HepG2 (cell line): ENCODE data around the gene PLCG2. TPM values are rescaled to one million over a fixed set of nuclear protein-coding genes. Genes with fewer than 3 reads are reported as not detected.

Experiments
- GATA4 ChIP-seq: sonication (generic); IDR thresholded peaks from 2 replicates; pipeline ENCODE4 v1.6.1; 2016; ENCODE audit warnings: antibody characterized with exemption, low read depth, borderline replicate concordance
- HDAC2 ChIP-seq: sonication (generic); formaldehyde crosslinking; IDR thresholded peaks from 2 replicates; pipeline ENCODE4 v1.4.0; 2020; ENCODE audit warnings: missing genetic modification reagents
- SMAD1 ChIP-seq: sonication (generic); formaldehyde crosslinking; IDR thresholded peaks from 2 replicates; pipeline ENCODE4 v1.4.0; 2020; ENCODE audit warnings: missing genetic modification reagents, low read depth, mild to moderate bottlenecking, borderline replicate concordance
- SNAPC5 ChIP-seq: sonication (generic); formaldehyde crosslinking; IDR thresholded peaks from 2 replicates; pipeline ENCODE4 v1.8.1; 2023; ENCODE audit warnings: mild to moderate bottlenecking, missing genetic modification reagents, borderline replicate concordance
- TMF1 ChIP-seq: sonication (generic); formaldehyde crosslinking; IDR thresholded peaks from 2 replicates; pipeline ENCODE4 v1.8.1; 2022; ENCODE audit warnings: low read depth, missing genetic modification reagents
- TRIM22 ChIP-seq: fragments of 450-650 bp; IDR thresholded peaks from 2 replicates; pipeline ENCODE4 v1.6.1; 2017
- TRIM24 ChIP-seq: sonication (generic); formaldehyde crosslinking; IDR thresholded peaks from 2 replicates; pipeline ENCODE4 v1.8.0; 2022; ENCODE audit warnings: mild to moderate bottlenecking, missing genetic modification reagents
- YEATS2 ChIP-seq: sonication (generic); formaldehyde crosslinking; IDR thresholded peaks from 2 replicates; pipeline ENCODE4 v1.4.0; 2020; ENCODE audit warnings: missing genetic modification reagents, borderline replicate concordance
- ZNF563 ChIP-seq: sonication (generic); formaldehyde crosslinking; IDR thresholded peaks from 2 replicates; pipeline ENCODE4 v1.8.0; 2022; ENCODE audit warnings: mild to moderate bottlenecking, moderate library complexity, missing genetic modification reagents
- polyA plus RNA-seq, 8 experiments: library from polyadenylated mRNA; depleted of rRNA in 3 of 8; stranded (reverse) in 7 of 8; unstranded in 1 of 8; fragments of >200 nt; fragmentation: Illumina TruSeq in 4 of 8; extraction: Trizol in 4 of 8; gene quantifications; 2 replicates each; pipeline versions ENCODE4 v1.2.1 to v1.2.3, GENCODE V29; 2011 to 2016; ENCODE audit warnings: low read depth in 4 of 8, missing spikeins in 1 of 8, mixed read lengths in 1 of 8; ENCODE audit not compliant: insufficient read depth in 1 of 8
- total RNA-seq, 5 experiments: library from RNA; depleted of rRNA; stranded (reverse); fragments of >200 nt; fragmentation: Illumina TruSeq; extraction: Trizol; gene quantifications; 2 replicates each; pipeline ENCODE4 v1.2.3, GENCODE V29; 2016; ENCODE audit warnings: low read depth in 1 of 5
- TF ChIP-seq, protein P1 (sequence below): sonication (generic); formaldehyde crosslinking; IDR thresholded peaks from 2 replicates; pipeline ENCODE4 v1.5.1; 2020; ENCODE audit warnings: mild to moderate bottlenecking, moderate library complexity, missing genetic modification reagents
- TF ChIP-seq, protein P2 (sequence below), 2 experiments: sonication (generic) in 1 of 2; formaldehyde crosslinking in 1 of 2; IDR thresholded peaks; 2 replicates each; pipeline versions ENCODE4 v1.4.0 to v1.6.1; 2016 to 2020; ENCODE audit warnings: borderline replicate concordance in 1 of 2, low read depth in 1 of 2, mild to moderate bottlenecking in 1 of 2, missing genetic modification reagents in 1 of 2
- TF ChIP-seq, protein P3 (sequence below): sonication (generic); formaldehyde crosslinking; conservative IDR thresholded peaks from 2 replicates; pipeline ENCODE4 v1.4.0; 2020; ENCODE audit warnings: mild to moderate bottlenecking, missing genetic modification reagents, moderate library complexity
- TF ChIP-seq, protein P4 (sequence below): sonication (generic); formaldehyde crosslinking; IDR thresholded peaks from 2 replicates; pipeline ENCODE4 v1.8.0; 2022; ENCODE audit warnings: mild to moderate bottlenecking, missing genetic modification reagents, moderate library complexity

The PLCG2 gene
- total and polyA plus RNA-seq, 2 of the 13 experiments (the other 11 are each of a cell fraction or from before 2014, with no cell fraction given) = 0.13 to 0.18 TPM

DNA sequence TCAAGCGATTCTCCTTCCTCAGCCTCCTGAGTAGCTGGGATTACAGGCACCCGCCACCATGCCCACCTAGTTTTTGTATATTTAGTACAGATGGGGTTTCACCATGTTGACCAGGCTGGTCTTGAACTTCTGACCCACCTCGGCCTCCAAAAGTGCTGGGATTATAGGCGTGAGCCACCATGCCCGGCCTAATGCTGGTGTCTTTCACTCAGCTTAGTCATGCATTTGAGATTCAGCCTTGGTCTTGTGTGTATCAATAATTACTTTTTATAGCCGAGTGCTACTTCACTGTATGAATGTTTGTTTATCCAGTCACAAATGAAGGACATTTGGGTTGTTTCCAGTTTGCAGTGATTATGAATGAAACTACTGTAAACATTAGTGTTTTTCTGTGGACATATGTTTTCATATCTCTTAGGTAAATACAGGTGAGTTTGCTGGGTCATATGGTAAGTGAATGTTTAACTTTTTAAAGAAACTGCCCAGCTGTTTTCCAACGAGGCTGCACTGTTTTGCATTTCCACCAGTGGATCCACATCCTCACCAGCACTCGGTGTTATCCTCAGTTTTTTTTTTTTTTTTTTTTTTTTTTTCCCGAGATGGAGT lies 11.0 kb upstream of the PLCG2 start (continued):
- TF ChIP-seq TRIM22 = no peak
- TF ChIP-seq, protein P1, sequence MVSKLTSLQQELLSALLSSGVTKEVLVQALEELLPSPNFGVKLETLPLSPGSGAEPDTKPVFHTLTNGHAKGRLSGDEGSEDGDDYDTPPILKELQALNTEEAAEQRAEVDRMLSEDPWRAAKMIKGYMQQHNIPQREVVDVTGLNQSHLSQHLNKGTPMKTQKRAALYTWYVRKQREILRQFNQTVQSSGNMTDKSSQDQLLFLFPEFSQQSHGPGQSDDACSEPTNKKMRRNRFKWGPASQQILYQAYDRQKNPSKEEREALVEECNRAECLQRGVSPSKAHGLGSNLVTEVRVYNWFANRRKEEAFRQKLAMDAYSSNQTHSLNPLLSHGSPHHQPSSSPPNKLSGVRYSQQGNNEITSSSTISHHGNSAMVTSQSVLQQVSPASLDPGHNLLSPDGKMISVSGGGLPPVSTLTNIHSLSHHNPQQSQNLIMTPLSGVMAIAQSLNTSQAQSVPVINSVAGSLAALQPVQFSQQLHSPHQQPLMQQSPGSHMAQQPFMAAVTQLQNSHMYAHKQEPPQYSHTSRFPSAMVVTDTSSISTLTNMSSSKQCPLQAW = peak; percentile 65; the same call in 1 of the 2 replicates
- TF ChIP-seq YEATS2 (CRISPR knock-in tag) = no peak
- TF ChIP-seq GATA4 = peak; percentile 83; the same call in 1 of the 2 replicates
- 0 out of 2 replicates have a peak, but pooled peaks have one; percentile 34 for TF ChIP-seq SNAPC5 (CRISPR knock-in tag)
- TF ChIP-seq, protein P2, sequence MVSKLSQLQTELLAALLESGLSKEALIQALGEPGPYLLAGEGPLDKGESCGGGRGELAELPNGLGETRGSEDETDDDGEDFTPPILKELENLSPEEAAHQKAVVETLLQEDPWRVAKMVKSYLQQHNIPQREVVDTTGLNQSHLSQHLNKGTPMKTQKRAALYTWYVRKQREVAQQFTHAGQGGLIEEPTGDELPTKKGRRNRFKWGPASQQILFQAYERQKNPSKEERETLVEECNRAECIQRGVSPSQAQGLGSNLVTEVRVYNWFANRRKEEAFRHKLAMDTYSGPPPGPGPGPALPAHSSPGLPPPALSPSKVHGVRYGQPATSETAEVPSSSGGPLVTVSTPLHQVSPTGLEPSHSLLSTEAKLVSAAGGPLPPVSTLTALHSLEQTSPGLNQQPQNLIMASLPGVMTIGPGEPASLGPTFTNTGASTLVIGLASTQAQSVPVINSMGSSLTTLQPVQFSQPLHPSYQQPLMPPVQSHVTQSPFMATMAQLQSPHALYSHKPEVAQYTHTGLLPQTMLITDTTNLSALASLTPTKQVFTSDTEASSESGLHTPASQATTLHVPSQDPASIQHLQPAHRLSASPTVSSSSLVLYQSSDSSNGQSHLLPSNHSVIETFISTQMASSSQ (IDR thresholded peaks at IDR 0.05; ENCODE audit: low read depth) = peak; percentile 98
- TF ChIP-seq, protein P2 (CRISPR knock-in tag; IDR thresholded peaks at IDR 0.05; ENCODE audit: borderline replicate concordance) = peak; percentile 99
- TF ChIP-seq TRIM24 (CRISPR knock-in tag) = no peak
- TF ChIP-seq HDAC2 = peak; percentile 92
- TF ChIP-seq TMF1 (CRISPR knock-in tag) = no peak
- no peak; the same call in 1 of the 2 replicates for TF ChIP-seq ZNF563 (CRISPR knock-in tag)
- TF ChIP-seq, protein P3, sequence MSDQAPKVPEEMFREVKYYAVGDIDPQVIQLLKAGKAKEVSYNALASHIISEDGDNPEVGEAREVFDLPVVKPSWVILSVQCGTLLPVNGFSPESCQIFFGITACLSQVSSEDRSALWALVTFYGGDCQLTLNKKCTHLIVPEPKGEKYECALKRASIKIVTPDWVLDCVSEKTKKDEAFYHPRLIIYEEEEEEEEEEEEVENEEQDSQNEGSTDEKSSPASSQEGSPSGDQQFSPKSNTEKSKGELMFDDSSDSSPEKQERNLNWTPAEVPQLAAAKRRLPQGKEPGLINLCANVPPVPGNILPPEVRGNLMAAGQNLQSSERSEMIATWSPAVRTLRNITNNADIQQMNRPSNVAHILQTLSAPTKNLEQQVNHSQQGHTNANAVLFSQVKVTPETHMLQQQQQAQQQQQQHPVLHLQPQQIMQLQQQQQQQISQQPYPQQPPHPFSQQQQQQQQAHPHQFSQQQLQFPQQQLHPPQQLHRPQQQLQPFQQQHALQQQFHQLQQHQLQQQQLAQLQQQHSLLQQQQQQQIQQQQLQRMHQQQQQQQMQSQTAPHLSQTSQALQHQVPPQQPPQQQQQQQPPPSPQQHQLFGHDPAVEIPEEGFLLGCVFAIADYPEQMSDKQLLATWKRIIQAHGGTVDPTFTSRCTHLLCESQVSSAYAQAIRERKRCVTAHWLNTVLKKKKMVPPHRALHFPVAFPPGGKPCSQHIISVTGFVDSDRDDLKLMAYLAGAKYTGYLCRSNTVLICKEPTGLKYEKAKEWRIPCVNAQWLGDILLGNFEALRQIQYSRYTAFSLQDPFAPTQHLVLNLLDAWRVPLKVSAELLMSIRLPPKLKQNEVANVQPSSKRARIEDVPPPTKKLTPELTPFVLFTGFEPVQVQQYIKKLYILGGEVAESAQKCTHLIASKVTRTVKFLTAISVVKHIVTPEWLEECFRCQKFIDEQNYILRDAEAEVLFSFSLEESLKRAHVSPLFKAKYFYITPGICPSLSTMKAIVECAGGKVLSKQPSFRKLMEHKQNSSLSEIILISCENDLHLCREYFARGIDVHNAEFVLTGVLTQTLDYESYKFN (CRISPR knock-in tag) = peak; percentile 90
- TF ChIP-seq, protein P4, sequence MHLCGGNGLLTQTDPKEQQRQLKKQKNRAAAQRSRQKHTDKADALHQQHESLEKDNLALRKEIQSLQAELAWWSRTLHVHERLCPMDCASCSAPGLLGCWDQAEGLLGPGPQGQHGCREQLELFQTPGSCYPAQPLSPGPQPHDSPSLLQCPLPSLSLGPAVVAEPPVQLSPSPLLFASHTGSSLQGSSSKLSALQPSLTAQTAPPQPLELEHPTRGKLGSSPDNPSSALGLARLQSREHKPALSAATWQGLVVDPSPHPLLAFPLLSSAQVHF = no peak
- TF ChIP-seq SMAD1 (CRISPR knock-in tag) = no peak
